ENCODE results near the gene PPP2CA. TPM values are rescaled to one million over a fixed set of nuclear protein-coding genes. Genes with fewer than 3 reads are reported as not detected.
A peak's percentile ranks its signal among the peaks of the same experiment; 100 is the strongest.

The PPP2CA gene
- total and polyA plus RNA-seq, 2 of the 8 experiments (the other 6 are each of a cell fraction or from before 2014, with no cell fraction given) = 75.0 to 205 TPM

- Histone ChIP-seq H3K56ac (replicated peaks; ENCODE audit: insufficient read length, low read depth, low read length) (no peak overlapping the region), H4K20me1 (replicated peaks in 1 of 2; ENCODE audit: control insufficient read depth in 1 of 2, insufficient read depth in 2 of 2, low read length in 2 of 2) (peaks cover 2 to 8% of the 10 kb centered on the region in 2 experiments), H3K27ac (ENCODE audit: low read depth, low read length) (peak overlapping the region; percentile 95), H3K4me1 (replicated peaks in 1 of 4; ENCODE audit: control insufficient read depth in 3 of 4, insufficient read depth in 4 of 4, low read length in 3 of 4) (peaks cover 0 to 3% (median 0%) of the 10 kb centered on the region in 4 experiments; a peak in 4 of 7 replicates), H2BK15ac (ENCODE audit: low read length) (peak overlapping the region; percentile 12; the same call in 1 of the 2 replicates), H3K4me2 (ENCODE audit: insufficient read depth in 1 of 2, low read depth in 2 of 2, low read length in 2 of 2) (peak overlapping the region; percentile 90 to 93), H3K14ac (ENCODE audit: insufficient read length) (no peak overlapping the region), H3K23me2 (ENCODE audit: low read depth, low read length) (peaks cover 3% of the 10 kb centered on the region), H3K9me3 (ENCODE audit: insufficient read depth in 2 of 2, low read depth in 1 of 2, low read length in 1 of 2) (no peaks in the 10 kb centered on the region), H3K36me3 (ENCODE audit: control insufficient read depth in 2 of 4, insufficient read depth in 4 of 4, low read length in 3 of 4) (peaks cover 0 to 5% (median 1%) of the 10 kb centered on the region in 4 experiments; a peak in 2 of 8 replicates), H4K91ac (replicated peaks; ENCODE audit: insufficient read length, low read length) (peak overlapping the region; percentile 76), H3K27me3 (replicated peaks in 1 of 4; ENCODE audit: control insufficient read depth in 3 of 4, extremely low read depth in 1 of 4, insufficient read depth in 3 of 4, low read length in 3 of 4) (no peaks in the 10 kb centered on the region), H4K5ac (ENCODE audit: insufficient read length, low read depth, low read length) (peak overlapping the region; percentile 46), H2AFZ (ENCODE audit: low read length) (peak overlapping the region; percentile 89), H2BK20ac (ENCODE audit: low read length) (no peak overlapping the region; the same call in 1 of the 2 replicates), H3K9ac (replicated peaks in 1 of 4; ENCODE audit: extremely low read depth in 1 of 4, low read depth in 3 of 4, low read length in 3 of 4) (peak overlapping the region; percentile 34 to 96 (median 94)), H4K8ac (ENCODE audit: extremely low read depth, insufficient read depth, low read length) (peak overlapping the region; percentile 93; the same call in 1 of the 2 replicates), H3K18ac (ENCODE audit: extremely low read depth, low read length) (peak overlapping the region; percentile 49; the same call in 1 of the 2 replicates), H3K79me1 (ENCODE audit: low read depth, low read length) (no peaks in the 10 kb centered on the region; the same call in 1 of the 2 replicates), H2BK5ac (ENCODE audit: low read depth, low read length) (peak overlapping the region; percentile 95; the same call in 1 of the 2 replicates), H3K4ac (replicated peaks; ENCODE audit: insufficient read length, low read depth, low read length) (peak overlapping the region; percentile 95), H2BK120ac (replicated peaks; ENCODE audit: low read depth, low read length) (no peak overlapping the region), H2AK5ac (ENCODE audit: low read depth, low read length) (peak overlapping the region; percentile 94), H2BK12ac (ENCODE audit: low read depth, low read length) (peak overlapping the region; percentile 64), H3K79me2 (ENCODE audit: control insufficient read depth in 1 of 2, insufficient read depth in 2 of 2, low read length in 2 of 2) (peaks cover 14 to 33% of the 10 kb centered on the region in 2 experiments), H3K4me3 (ENCODE audit: extremely low read depth in 1 of 4, insufficient read depth in 2 of 4, low read depth in 3 of 4, low read length in 4 of 4) (peak overlapping the region; percentile 63 to 95 (median 84)), H3K23ac (ENCODE audit: insufficient read length) (no peak overlapping the region)
- ChIA-PET POLR2A (ENCODE audit: partially characterized antibody) (interaction anchor here (0.5 to 4.9 kb wide), 46 partner anchors 9 to 471 kb away, joined by 3 to 58 read pairs (median 6); partner anchors contain the start of genes PPP2CA, SEC24A, TCF7 and UBE2B), CTCF (ENCODE audit: partially characterized antibody) (interaction anchor here (0.5 to 2.2 kb wide), 7 partner anchors 11 to 409 kb away, joined by 3 to 8 read pairs (median 3); partner anchors contain the start of gene PPP2CA)
- TF ChIP-seq JUND (IDR thresholded peaks at IDR 0.05; ENCODE audit: low read length) = no peak
- DNase-seq (ENCODE audit: low read depth in 1 of 2, low spot score in 2 of 2) (no peak), FAIRE-seq (no peak)
- 44% methylated on average over 29 of the region's 29 CpGs; no CpG with 5 or more reads in 1 of the 2 experiments for WGBS, 2 experiments (ENCODE audit: extremely low coverage in 1 of 2, insufficient coverage in 1 of 2, insufficient read length in 1 of 2, insufficient replicate concordance in 2 of 2, low coverage in 1 of 2, low lambda C conversion rate in 2 of 2, missing lambda C conversion rate in 1 of 2)
Observed at GRCh38 chr5:134177369-134178095, 48.3 kb downstream of the PPP2CA start.
